GM10248 (cell line): ENCODE results near the gene ACTMAP.
"Not testable (repeated sequence)": the region's sequence is repeated elsewhere in the genome, so short reads cannot be mapped to it uniquely, and the experiment has no call there.

ENCODE experiments used
- CTCF ChIA-PET: fragments of 300-600 bp; sonication (Branson Sonifier 250); formaldehyde crosslinking; extraction: SDS; loops from one replicate; lab custom pipeline; 2021; ENCODE audit warnings: antibody characterized with exemption; lab: Yijun Ruan, JAX
- POLR2A ChIA-PET: fragments of 350-650 bp; sonication (Branson Sonifier 250); formaldehyde crosslinking; extraction: SDS; loops from one replicate; lab custom pipeline; 2020; ENCODE audit warnings: antibody characterized with exemption; lab: Yijun Ruan, JAX
- DNase-seq: peaks from one replicate; pipeline ENCODE4 v3.0.0; 2012; ENCODE audit errors: extremely low spot score
- CTCF ChIP-seq: IDR thresholded peaks from 2 replicates; pipeline ENCODE4 v1.5.1; 2012; ENCODE audit warnings: mild to moderate bottlenecking, low read depth; ENCODE audit errors: extremely low read depth, missing control alignments, control extremely low read depth

ACTMAP gene

GRCh38 chr19:40797166-40797962, 47.1 kb upstream of the ACTMAP start:
- POLR2A ChIA-PET, result interaction anchor here (1.3 to 2.4 kb wide), 2 partner anchors 20 to 47 kb away, joined by 4 to 35 read pairs; partner anchors contain the start of genes ACTMAP and RAB4B
- no peak for TF ChIP-seq CTCF
- CTCF ChIA-PET, result interaction anchor here (1.0 to 3.2 kb wide), 6 partner anchors 10 to 135 kb away, joined by 3 to 23 read pairs (median 10); partner anchors contain the start of gene RAB4B
- DNase-seq, result no peak

GRCh38 chr19:40791996-40792395, 41.7 kb upstream of the ACTMAP start:
- ChIA-PET POLR2A (interaction anchor here (0.6 kb wide), 1 partner anchor 11 kb away, joined by 8 read pairs; no protein-coding TSS in a partner anchor), CTCF (no interaction called here)
- no peak for DNase-seq
- TF ChIP-seq CTCF, result no peak

GRCh38 chr19:40791349-40791748, 41.1 kb upstream of the ACTMAP start:
- ChIA-PET POLR2A (no interaction called here), CTCF (interaction anchor here (1.5 kb wide), 1 partner anchor 13 kb away, joined by 4 read pairs; the partner anchor contains the start of gene RAB4B)
- no peak for TF ChIP-seq CTCF
- DNase-seq, result no peak

GRCh38 chr19:40786060-40787037, 36.1 kb upstream of the ACTMAP start:
- TF ChIP-seq CTCF, result no peak
- no peak for DNase-seq
- POLR2A ChIA-PET, result interaction anchor here (0.9 kb wide), 1 partner anchor 8 kb away, joined by 3 read pairs; no protein-coding TSS in a partner anchor
- CTCF ChIA-PET, result interaction anchor here (1.1 to 3.1 kb wide), 4 partner anchors 9 to 33 kb away, joined by 3 to 12 read pairs (median 5); partner anchors contain the start of gene EGLN2

- CTCF ChIA-PET, result interaction anchor here (1.5 to 3.1 kb wide), 2 partner anchors 12 to 21 kb away, joined by 5 to 12 read pairs; partner anchors contain the start of gene EGLN2
- DNase-seq, result no peak
- TF ChIP-seq CTCF, result no peak
- POLR2A ChIA-PET, result no interaction called here
Measured at GRCh38 chr19:40785526-40785925, 35.2 kb upstream of the ACTMAP start.

- DNase-seq, CTCF ChIA-PET, POLR2A ChIA-PET: not testable (repeated sequence)
Measured at GRCh38 chr19:40784146-40784545, 33.9 kb upstream of the ACTMAP start.
